ENCODE measurements around the gene MOSMO.

The MOSMO gene

DNA sequence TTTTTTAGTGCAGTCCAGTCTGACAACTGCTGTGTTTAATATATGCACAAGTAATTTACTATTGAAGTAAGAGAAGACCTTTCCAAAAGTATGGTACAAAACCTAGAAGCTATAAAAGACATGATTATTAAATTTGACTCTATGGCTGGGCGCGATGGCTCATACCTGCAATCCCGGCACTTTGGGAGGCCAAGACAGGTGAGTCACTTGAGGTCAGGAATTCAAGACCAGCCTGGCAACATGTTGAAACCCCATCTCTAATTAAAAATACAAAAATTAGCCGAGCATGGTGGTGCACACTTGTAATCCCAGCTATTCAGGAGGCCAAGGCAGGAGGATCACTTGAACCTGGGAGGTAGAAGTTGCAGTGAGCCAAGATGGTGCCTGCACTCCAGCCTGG, 43.1 kb downstream of the MOSMO start:
- DNase-seq (ENCODE audit: low spot score), result no peak

DNA sequence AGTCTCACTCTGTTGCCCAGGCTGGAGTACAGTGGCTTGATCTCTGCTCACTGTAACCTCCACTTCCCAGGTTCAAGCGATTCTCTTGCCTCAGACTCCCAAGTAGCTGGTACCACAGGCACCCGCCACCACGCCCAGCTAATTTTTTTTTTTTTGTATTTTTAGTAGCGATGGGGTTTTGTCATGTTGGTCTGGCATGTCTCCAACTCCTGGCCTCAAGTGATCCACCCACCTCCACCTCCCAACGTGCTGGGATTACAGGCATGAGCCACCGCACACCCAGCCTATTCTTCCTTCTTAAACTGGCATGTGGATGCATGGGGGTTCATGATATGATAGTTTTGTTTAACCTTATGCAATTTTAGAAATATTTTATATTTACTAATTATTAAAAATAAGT, 45.1 kb downstream of the MOSMO start:
- DNase-seq (ENCODE audit: low spot score), result no peak

DNA sequence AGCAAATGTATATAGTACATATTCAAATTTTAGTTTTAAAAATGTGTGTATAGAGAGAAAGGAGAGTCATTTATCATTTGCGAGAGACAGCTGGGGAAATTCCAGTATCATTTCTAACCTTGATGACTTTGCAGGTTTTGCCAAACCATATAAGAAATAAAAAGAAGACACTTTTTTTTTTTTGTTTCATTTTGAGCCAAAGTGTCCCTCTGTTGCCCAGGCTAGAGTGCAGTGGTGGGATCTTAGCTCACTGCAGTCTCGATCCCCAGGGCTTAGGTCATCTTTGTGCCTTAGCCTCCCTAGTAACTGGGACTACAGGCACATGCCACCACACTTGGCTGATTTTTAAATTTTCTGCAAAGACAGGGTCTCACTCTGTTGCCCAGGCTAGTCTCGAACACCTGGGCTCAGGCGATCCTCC, 46.0 kb downstream of the MOSMO start:
- no peak for DNase-seq (ENCODE audit: low spot score)

DNA sequence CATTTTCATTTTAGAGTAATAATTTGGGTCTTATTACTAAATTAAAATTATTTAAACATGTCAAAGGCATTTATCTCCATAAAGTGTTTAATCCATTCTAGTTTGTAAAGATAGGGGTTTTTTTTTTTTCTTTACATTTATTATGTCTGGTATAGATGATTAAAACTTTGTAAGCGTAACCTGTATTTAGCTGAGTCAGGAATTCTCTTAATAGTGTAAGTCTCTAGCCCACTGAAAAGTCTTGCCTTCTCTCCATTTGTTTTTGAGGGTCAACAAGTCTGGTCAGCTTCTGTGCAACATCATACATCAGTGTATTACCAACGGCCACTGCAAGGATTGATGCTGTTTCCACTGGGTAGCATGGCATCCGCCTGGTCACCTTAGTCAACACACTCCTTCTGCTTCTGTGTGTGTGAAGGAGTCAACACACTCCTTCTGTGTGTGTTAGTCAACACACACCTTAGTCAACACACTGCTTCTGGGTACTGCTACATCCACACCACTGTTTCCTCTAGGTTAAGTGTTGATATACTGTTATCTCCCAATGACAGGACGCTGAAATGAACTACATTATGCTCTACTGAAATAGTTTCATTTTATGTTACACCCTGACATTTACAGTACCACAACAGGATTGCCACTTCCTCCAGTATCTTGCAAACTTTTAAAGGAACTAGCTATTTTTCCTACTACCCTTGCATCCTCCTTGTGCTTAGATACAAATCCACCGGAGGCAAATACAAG, 47.1 kb downstream of the MOSMO start:
- DNase-seq (ENCODE audit: low spot score), result no peak

- no peak for DNase-seq (ENCODE audit: low spot score)
Observed at GRCh38 chr16:22055881-22056280, 48.0 kb downstream of the MOSMO start.

DNA sequence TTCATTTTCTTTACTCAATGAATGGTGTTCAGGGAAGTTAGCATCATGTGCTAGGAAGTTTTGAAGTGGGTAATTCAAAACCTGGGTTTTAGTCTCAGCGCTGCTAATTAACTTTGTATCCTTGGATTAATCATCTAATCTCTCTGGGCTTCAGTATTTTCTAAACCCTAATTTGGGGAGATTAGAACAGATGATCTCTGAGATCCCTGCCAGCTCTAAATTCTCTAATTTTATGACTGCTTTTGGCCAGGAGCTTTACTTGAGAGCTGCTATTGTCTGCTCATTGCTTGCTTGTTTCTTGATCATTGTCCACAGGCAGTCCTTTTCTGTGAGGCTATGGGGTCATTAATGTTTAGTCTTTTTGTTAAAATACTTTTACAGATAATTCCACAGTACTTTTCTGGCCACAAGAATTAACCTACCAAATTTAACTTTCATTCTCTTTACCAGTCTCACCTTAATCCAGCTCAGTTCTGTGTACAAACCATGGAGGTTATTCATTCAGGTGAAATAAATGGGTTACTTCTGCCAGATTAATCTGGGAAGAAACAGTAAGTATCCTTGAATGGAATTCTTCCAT, 56.1 kb downstream of the MOSMO start:
- no peak for DNase-seq (ENCODE audit: low spot score)

DNA sequence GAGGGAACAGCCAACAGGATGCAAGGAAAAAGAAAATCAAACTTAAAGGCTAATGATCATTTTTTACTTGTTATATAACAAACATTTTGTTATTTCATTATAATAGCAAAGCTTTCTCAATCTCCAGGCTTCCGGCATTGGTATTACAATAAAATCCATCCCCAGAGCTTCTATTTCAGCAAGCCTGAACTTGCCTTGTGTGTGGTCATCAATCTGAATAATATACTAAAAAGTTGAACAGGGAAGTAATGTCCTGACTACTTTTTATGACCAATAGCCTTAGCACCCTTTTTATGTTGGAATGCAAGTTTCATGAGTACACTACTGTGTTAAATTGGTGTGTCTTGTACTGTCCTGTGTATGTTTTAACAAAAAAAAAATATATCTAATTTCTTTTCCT, 57.3 kb downstream of the MOSMO start:
- no peak for DNase-seq (ENCODE audit: low spot score)

GRCh38 chr16:22070361-22071330, 62.7 kb downstream of the MOSMO start:
- peak; percentile 8 for DNase-seq (ENCODE audit: low spot score)

DNA sequence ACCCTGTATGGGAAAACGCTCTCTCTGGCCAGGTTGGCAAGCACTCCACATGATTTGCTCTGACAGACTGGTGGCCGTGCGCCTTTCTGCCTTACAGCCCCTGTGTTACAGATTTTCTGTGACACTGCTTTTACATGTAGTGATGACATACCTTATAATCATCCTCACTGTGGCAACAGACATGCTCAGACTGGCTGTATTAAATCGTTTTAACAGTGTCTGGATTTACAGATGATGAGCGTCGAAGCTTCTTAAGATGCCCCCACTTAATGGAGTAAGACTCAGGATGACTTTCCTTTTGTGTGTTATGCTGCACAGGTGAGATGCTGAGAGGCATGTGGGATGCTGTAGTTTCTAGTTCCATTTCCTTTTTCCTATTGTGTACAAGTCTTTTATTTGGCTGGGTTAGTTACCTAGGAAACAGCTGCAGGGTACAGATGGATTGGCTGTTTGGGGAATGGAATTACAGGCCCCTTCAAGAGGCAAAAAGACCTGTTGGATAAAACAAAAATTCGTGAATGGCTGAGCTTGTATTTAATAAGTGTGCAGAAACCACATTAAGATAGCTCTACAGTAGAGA, 63.5 kb downstream of the MOSMO start:
- DNase-seq (ENCODE audit: low spot score), result peak; percentile 9

DNA sequence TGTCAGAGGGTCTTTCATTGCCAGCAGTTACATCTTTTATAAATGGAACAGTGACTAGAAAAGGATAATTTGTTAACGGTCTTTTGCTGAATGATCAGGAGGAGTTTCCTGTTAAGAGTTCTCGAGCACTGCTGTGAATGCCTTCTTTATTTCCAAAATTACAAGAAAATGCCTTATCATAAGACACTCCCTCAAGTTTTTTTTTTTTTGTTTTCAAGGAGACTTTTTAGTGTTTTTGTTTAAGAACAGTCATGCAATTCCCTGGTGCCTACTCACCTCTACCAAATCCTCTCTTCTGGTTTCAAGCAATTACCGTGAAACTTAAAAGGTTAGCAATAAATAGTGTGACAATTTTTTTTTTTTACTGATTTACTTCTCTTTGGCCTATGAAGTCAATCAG, 65.4 kb downstream of the MOSMO start:
- DNase-seq (ENCODE audit: low spot score), result no peak

DNA sequence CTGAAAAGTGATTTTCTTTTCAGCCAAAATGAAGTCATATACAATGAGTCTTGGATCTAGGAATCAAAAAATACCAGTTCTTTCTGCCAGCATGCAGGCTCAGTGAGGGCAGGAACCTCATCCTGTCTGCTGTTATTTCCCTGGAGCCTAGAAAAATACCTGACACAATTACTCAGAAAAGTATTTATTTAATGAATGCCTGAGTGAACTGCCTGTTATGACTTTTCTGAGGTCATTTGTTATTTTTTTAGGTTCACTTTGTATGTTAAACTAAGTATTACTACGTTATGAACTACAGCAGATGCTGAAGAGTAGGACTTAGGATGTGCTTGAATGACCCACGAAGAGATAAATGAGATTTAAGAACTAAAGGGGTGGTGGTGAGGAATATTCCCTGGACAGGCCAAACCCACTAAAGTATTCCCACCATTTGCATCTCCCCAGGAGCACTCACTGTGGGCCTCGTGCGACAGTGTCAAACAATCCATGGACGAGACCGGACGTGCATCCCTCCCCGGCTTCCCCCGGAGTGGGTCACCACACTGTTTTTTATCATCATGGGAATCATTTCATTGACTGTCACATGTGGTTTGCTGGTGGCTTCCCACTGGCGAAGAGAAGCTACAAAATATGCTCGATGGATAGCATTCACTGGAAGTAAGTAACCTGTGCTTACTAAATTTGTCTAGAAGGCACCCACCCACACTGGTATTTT, 67.3 kb downstream of the MOSMO start:
- no peak for DNase-seq (ENCODE audit: low spot score)

- DNase-seq (ENCODE audit: low spot score), result no peak
Observed at GRCh38 chr16:22075776-22076175, 67.9 kb downstream of the MOSMO start.

GRCh38 chr16:22077700-22078313, 69.9 kb downstream of the MOSMO start:
- peak; percentile 56 for DNase-seq (ENCODE audit: low spot score)

GRCh38 chr16:22078656-22079055, 70.7 kb downstream of the MOSMO start:
- DNase-seq (ENCODE audit: low spot score), result no peak

- no peak for DNase-seq (ENCODE audit: low spot score)
Observed at GRCh38 chr16:22081050-22081449, 73.1 kb downstream of the MOSMO start.

DNA sequence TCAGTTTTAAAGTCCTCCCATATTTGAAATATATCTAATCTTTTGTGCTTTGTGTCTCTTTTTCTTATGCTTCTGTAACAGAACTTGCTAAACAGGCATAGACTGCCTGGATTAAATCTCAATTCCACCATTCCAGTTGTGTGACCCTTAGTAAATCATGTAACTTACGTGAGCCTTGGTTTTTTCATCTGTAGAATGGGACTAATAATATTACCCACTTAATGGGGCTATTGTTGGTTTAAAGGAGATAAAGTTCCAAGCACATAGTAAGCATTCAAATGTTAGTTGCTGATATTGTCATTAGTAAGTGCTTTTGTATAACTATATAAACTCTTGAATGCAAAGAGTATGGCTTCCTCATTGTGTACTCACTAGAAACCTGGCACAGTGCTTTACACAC, 78.5 kb downstream of the MOSMO start:
- DNase-seq (ENCODE audit: low spot score), result no peak

GRCh38 chr16:22088642-22089041, 80.7 kb downstream of the MOSMO start:
- DNase-seq (ENCODE audit: low spot score), result no peak

GRCh38 chr16:22089910-22090309, 82.0 kb downstream of the MOSMO start:
- DNase-seq (ENCODE audit: low spot score), result no peak

DNA sequence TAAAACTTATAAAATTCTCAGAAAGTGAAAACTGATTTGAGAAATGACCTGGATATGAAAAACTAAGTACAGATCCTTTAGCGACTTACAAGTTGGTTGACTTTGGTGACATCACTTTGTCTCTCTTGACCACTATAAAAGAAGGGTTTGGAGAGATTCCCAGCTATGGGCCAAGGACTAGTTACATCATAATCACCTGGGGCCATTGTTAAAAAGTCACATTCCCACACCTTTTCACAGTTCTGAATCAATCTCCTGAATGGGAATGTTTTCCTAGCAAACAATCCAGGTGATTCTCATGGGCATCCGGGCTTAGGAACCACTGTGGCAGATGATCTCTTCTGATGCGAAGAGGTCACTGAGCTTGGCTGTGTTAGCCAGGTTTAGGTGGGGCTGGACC, 83.8 kb downstream of the MOSMO start:
- no peak for DNase-seq (ENCODE audit: low spot score)

DNA sequence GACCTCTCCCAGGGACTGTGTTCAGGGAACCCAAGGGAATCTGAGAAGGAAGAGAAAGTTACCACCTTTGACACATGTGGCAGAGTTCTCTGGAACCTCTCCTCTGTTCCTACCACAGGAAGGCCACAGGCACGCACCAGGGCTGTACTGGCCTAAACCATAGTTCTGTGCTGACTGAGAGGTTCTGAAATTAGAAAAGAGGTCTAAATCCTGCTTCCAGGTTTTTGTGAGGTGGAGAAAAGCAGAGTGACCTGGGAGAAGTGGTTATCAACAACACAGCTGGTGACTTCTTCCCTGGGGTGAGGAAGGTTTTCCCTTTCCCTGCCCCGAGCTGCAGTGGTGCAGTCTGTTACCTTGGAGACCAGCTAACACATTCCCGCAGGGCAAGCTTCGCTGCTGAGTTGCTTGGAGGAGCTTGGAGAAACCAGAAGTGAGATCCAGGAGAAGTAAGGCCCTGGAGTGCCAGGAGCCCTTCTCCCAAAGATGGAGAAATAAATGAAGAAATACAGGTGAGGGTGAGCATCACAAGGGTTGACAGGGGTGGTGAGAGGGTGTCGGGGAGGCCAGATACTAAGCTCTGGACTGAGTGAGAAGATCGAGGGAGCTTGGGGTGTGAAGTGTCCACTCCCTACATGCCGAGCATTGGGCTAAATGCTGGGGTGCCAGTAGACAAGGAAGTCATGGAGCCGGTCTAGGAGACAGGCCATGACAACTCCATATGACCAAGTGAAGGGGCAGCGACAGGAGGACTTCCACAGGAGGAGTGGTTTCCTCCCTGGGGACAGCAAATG, 84.4 kb downstream of the MOSMO start, which contains the start of gene VWA3A:
TSS of gene VWA3A (plus strand) at position 399 of the 791 bp plus-strand sequence. CDS start at position 496, 97 bp downstream.
- peak; percentile 55 for DNase-seq (ENCODE audit: low spot score)

Measured in Ammon's horn (tissue), 1 donor.